PFSK-1 (cell line): ENCODE measurements around the gene PPP2R3C.

Experiments used
- POLR2AphosphoS5 ChIP-seq: IDR thresholded peaks from 2 replicates; pipeline ENCODE4 v1.6.1; 2012; ENCODE audit warnings: low read depth, mild to moderate bottlenecking, control low read depth, low read length, moderate library complexity
- TAF1 ChIP-seq: IDR thresholded peaks from 2 replicates; pipeline ENCODE4 v1.6.1; 2012; ENCODE audit warnings: low read length, control low read depth, borderline replicate concordance; ENCODE audit not compliant: insufficient read depth
- TF ChIP-seq, protein P1 (sequence below), 2 experiments: IDR thresholded peaks; 2 replicates each; pipeline versions ENCODE4 v1.6.1 to v1.8.0; 2011 to 2012; ENCODE audit warnings: low read depth in 2 of 2, low read length in 2 of 2, control low read depth in 1 of 2, inconsistent platforms in 1 of 2, mild to moderate bottlenecking in 1 of 2, moderate library complexity in 1 of 2; ENCODE audit not compliant: insufficient read depth in 1 of 2

DNA sequence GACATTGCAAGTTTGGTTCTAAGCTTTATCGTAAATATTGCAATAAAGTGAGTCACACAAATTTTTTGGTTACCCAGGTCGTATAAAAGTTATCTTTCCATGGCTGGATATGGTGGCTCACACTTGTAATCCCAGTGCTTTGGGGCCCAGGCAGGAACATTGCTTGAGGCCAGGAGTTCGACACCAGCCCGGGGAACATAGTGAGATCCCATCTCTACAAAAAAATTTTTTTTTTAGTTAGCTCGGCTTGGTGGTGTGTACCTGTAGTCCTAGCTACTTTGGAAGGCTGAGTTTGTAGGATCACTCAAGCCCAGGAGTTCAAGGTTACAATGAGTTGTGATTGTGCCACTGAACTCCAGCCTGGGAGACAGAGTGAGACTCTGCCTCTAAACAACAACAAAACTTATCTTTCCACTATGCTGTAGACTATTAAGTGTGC, 24.9 kb upstream of the PPP2R3C start:
- TF ChIP-seq POLR2AphosphoS5 = no peak
- no peak for TF ChIP-seq TAF1
- TF ChIP-seq, protein P1, sequence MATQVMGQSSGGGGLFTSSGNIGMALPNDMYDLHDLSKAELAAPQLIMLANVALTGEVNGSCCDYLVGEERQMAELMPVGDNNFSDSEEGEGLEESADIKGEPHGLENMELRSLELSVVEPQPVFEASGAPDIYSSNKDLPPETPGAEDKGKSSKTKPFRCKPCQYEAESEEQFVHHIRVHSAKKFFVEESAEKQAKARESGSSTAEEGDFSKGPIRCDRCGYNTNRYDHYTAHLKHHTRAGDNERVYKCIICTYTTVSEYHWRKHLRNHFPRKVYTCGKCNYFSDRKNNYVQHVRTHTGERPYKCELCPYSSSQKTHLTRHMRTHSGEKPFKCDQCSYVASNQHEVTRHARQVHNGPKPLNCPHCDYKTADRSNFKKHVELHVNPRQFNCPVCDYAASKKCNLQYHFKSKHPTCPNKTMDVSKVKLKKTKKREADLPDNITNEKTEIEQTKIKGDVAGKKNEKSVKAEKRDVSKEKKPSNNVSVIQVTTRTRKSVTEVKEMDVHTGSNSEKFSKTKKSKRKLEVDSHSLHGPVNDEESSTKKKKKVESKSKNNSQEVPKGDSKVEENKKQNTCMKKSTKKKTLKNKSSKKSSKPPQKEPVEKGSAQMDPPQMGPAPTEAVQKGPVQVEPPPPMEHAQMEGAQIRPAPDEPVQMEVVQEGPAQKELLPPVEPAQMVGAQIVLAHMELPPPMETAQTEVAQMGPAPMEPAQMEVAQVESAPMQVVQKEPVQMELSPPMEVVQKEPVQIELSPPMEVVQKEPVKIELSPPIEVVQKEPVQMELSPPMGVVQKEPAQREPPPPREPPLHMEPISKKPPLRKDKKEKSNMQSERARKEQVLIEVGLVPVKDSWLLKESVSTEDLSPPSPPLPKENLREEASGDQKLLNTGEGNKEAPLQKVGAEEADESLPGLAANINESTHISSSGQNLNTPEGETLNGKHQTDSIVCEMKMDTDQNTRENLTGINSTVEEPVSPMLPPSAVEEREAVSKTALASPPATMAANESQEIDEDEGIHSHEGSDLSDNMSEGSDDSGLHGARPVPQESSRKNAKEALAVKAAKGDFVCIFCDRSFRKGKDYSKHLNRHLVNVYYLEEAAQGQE (IDR thresholded peaks at IDR 0.05; ENCODE audit: insufficient read depth in 1 of 2, low read depth in 2 of 2, low read length in 2 of 2) = no peak
